ENCODE data around the gene RAB11FIP2. TPM values are rescaled to one million over a fixed set of nuclear protein-coding genes. Genes with fewer than 3 reads are reported as not detected.

The RAB11FIP2 gene
- total RNA-seq, 1 donor from 2014 or later: 20.6 TPM

DNA sequence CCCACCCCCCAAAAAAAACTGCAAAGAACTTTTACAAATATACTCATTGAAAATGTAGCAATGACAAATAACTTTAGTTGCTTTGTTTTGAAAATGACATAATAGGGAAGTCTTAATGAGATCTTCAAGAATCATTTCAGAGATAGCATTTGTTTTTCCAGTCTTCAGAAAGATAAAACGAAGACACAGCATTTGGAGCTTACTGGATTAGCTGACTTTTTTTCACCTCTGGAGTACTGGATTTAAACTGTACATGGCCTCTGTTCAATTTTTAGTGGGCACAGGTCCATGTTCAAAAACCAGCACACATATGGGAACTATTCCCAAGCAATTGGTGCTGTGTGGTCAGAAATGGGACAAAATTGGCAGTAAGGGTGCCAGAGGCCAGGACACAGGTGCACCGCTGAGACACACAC is 3.9 kb downstream of the RAB11FIP2 start:
- Mint-ChIP-seq H3K9me3 (no peaks in the 10 kb centered on the region), H3K36me3 (peaks cover 16% of the 10 kb centered on the region), H3K4me3 (peak overlapping the region; percentile 44), H3K27me3 (no peaks in the 10 kb centered on the region), H3K4me1 (ENCODE audit: unreplicated experiment) (peaks cover 37% of the 10 kb centered on the region), H3K27ac (no peak overlapping the region)
- DNase-seq (ENCODE audit: extremely low spot score, unreplicated experiment): no peak
- no peak for TF ChIP-seq CTCF (conservative IDR thresholded peaks at IDR 0.05)

GRCh38 chr10:118042336-118042735 is 4.4 kb downstream of the RAB11FIP2 start:
- Mint-ChIP-seq H3K27me3 (no peaks in the 10 kb centered on the region), H3K9me3 (no peaks in the 10 kb centered on the region), H3K27ac (no peak overlapping the region), H3K36me3 (peaks cover 16% of the 10 kb centered on the region), H3K4me1 (ENCODE audit: unreplicated experiment) (peaks cover 37% of the 10 kb centered on the region), H3K4me3 (no peak overlapping the region)
- no peak for TF ChIP-seq CTCF (conservative IDR thresholded peaks at IDR 0.05)
- no peak for DNase-seq (ENCODE audit: extremely low spot score, unreplicated experiment)

- Mint-ChIP-seq H3K4me3 (no peak overlapping the region), H3K27me3 (no peaks in the 10 kb centered on the region), H3K9me3 (no peaks in the 10 kb centered on the region), H3K4me1 (ENCODE audit: unreplicated experiment) (peaks cover 37% of the 10 kb centered on the region), H3K27ac (no peak overlapping the region), H3K36me3 (peaks cover 16% of the 10 kb centered on the region)
- no peak for TF ChIP-seq CTCF (conservative IDR thresholded peaks at IDR 0.05)
- no peak for DNase-seq (ENCODE audit: extremely low spot score, unreplicated experiment)
Observed at GRCh38 chr10:118041316-118041715, 5.4 kb downstream of the RAB11FIP2 start.

DNA sequence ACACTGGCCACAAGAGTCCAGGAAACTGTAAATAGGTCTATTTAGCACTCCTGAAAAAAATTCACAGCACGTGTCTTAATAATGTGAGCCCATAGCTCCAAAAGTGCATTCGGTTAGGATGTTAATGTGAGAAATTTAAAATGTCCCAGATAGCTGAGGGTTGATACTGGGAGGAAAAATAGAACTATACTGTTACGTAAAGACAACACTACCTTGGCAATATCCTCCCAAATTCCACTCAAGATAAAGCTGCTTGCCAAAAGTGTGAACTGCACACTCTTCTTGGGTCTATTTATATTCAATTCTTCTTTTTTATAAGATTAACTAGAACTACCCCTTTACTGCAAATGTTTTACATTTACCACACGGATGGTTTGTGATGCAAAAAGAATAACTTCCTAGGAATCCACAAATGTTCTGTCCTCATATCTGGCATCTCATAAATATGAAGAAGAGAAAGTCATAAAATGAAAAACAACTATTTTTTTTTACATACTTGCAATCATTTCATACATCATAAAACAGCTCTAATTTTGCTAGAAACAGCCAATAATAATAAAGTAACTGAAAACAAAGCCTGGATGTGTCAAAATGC is 10.4 kb downstream of the RAB11FIP2 start:
- no peaks in the 10 kb centered on the region for H3K27me3 Mint-ChIP-seq
- H3K27ac Mint-ChIP-seq: no peak overlapping the region
- no peak for DNase-seq (ENCODE audit: extremely low spot score, unreplicated experiment)
- no peaks in the 10 kb centered on the region for H3K9me3 Mint-ChIP-seq
- no peak for TF ChIP-seq CTCF (conservative IDR thresholded peaks at IDR 0.05)
- H3K4me3 Mint-ChIP-seq: no peak overlapping the region
- peaks cover 23% of the 10 kb centered on the region for H3K4me1 Mint-ChIP-seq (ENCODE audit: unreplicated experiment)
- peaks cover 29% of the 10 kb centered on the region for H3K36me3 Mint-ChIP-seq

DNA sequence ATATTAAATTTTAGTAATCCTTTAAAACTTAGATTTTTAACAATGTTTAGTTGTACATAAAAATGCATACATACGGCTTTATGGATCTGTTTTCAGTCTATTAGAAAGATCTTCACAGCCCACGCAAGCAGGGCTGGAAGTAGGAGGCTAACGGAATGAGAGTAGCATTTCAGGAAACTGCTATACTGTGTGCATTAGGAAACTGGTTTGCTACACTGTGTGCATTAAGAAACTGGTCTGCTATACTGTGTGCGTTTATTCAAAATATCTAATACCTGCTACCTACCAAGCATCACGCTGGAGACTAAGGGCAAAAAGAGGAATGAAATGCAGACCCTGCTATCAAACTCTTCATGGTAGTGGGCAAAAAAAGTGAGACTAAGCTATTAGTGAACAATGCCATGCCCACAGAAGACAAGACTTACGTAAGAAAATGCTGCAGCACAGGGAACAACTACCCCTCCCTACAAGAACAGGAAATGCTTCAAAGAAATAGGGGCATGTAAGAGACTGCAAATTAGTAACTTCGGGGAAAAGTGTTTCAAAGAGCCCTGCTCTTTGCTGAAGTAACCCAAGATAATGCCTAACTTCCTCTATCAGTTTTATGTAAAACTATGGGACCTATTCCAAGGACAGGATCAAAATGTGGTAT is 11.3 kb downstream of the RAB11FIP2 start:
- no peak overlapping the region for H3K4me3 Mint-ChIP-seq
- H3K36me3 Mint-ChIP-seq: peaks cover 29% of the 10 kb centered on the region
- no peak for DNase-seq (ENCODE audit: extremely low spot score, unreplicated experiment)
- no peak overlapping the region for H3K27ac Mint-ChIP-seq
- H3K27me3 Mint-ChIP-seq: no peaks in the 10 kb centered on the region
- no peak for TF ChIP-seq CTCF (conservative IDR thresholded peaks at IDR 0.05)
- peaks cover 17% of the 10 kb centered on the region for H3K4me1 Mint-ChIP-seq (ENCODE audit: unreplicated experiment)
- no peaks in the 10 kb centered on the region for H3K9me3 Mint-ChIP-seq
